HG03378 (cell line): ENCODE data around the gene ISG20L2.

Source experiments
- ATAC-seq: cut with Tn5 transposase; IDR thresholded peaks from one replicate; pipeline ENCODE4 v1.9.1; 2021; ENCODE audit warnings: mild to moderate bottlenecking, moderate library complexity; ENCODE audit not compliant: unreplicated experiment

The ISG20L2 gene

DNA sequence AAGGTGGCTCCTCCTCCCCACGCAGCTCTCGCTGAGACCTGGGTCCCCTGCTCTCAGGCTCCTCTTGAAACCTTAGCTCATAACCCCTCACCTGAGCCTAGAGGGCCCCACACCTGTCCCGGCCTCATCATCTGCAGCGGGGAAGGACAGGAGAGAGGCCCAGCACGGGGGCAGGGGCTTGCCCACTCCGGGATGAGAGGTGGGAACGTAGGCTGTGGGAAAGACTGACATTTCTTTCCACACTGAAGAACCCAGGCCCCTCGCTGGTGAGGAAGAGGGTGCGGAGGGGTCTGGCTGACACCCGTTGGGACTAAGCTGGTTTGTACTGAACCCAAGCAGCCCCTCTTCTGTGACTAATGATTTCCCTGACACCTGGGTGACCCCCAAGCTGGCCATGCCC lies 37.4 kb downstream of the ISG20L2 start:
- ATAC-seq: no peak

DNA sequence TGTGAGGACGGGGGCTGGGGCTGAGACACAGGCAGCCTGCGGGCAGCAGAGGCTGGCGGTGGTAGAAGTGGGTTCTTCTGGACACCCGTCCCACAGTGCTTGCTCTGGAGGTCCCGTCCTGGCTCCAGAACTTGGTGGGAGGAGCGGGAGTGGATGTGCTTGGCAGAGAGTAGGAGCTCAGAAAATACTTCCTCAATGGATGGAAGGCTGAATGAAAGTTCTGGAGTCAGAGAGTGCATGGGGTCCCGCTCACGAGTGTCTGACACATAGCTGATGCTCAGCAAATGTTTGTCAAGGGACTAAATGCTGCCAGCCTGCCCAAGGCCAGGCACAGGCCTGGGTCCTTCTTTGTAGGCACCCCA lies 37.9 kb downstream of the ISG20L2 start:
- ATAC-seq: no peak

DNA sequence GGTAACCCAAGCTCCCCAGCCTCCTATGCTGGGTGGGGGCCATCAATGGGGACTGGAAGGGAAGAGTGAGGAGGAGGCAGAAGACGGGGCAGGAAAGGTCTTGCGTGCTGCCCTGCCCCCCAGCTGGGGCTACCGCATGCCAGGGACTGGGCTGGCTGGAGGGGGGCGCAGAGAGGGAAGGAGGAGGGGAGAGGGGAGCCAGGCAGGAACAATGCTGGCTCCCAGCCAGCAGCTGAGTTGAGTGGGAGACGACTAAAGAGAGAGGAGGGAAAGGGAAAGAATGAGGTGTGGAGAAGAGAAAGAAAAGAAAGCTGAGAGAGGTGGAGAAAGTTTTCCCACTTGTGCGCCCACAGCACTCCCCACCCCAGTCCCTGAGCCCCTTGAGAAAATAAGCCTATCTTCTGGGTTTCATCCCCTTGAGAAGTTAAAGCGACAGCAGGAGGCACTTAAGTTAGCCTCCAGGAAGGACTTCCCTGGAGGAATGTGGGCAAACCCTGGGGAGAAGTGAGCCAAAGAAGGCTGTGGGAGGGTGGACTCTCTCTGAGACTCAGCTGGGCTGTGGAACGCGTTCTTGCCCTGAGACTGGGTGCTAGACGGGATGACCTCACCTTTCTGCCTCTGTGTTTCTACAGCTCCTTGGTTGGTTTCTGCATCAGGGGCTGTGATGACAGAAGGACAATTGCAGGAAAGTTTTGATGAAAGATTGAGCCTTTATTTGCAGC lies 38.5 kb downstream of the ISG20L2 start:
- ATAC-seq: no peak

DNA sequence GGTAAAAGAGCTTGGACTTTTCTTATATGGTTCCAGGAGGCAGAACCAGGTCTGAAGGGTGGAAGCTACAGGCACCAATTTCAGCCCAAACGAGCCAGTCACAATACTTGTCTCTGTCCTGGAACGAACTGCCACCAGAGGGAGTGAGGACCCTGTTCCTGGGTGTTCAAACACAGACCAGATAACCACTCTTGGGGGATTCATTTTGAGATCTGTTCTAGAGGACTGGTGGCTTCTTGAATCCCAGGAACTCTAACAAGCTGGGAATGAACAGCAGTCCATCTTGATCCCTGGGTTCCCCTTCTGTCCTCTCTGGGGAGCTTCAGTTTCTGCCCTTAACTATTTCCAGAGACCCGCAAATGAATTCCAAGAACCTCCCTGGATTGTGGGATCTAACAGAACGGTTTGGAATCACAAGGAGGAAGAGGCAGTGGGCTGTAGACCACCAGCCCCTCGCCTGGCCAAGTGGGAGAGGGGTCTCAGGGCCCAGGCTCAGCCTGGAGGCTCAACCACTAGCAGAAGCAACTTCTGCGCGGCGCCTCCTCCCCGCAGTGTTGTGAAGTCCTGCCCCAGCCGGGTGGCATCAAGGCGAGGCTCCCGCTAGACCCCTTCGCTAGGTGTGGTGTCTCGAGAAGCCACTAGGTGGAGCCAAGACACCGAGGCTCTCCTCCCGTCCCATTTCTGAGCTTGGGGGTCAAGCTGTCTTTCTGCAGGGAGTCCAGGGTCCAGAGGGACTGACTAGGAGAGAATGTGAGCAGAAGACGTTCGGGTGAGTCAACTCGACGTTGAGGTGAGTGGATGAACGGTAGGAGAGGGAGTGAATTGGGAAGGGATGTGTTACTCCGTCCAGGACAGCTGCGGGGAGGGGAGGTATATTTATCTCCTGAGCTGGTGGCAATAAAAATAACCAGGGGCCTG lies 39.3 kb downstream of the ISG20L2 start:
- ATAC-seq: no peak

DNA sequence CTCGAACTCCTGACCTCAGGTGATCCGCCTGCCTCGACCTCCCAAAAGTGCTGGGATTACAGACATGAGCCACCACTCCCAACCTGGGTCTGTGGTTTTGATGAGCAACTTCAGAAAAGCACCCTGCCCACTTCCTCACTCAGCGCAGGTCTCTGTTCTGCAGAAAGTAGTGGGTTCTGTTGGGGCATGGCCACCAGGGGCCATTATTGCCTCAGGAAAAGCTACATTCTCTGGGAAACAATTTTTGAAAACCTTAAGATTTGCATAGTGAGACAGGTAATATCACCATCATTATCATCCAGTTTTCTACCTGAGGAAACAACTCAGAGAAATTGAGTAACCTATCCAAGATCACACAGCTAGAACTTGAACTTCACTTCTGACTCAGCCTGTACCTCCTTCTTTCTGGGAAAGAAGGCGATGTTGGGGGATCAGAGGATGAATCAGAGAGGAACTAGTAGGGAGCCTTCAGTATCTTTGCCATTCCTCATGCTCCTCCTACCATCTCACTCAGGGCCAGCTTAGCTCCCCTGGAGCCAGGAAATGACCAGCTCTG lies 44.3 kb downstream of the ISG20L2 start:
- no peak for ATAC-seq

DNA sequence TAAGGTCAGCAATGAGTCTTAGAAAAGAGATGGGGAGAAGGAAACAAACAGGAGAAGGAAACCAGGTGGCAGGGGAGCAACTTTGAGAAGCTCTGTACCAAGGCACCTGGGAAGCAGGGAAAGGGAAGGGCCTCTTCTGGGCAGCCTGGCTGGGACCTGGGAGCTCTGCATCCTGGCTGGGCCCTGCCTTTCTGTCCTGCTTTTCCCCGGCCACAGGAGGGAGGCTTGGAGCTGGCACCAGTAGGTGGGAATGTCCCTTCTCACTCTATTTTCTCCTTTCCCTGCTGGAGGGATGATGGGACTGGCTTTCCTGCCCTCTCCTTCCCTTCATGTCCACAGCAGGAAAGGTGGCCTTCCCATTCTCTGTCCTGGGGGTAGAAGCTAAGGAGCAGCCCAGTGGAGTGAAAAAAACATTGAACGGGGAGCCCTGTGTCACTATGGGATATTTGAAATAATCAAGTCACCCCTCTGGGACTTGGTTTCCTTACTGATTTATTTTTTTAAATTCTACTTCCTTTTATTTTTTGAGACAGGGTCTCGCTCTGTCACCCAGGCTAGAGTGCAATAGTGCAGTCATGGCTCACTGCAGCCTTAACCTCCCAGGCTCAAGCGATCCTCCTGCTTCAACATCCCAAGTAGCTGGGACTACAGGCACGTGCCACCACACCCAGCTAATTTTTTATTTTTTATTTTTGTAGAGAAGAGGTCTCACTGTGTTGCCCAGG lies 46.2 kb downstream of the ISG20L2 start:
- no peak for ATAC-seq

DNA sequence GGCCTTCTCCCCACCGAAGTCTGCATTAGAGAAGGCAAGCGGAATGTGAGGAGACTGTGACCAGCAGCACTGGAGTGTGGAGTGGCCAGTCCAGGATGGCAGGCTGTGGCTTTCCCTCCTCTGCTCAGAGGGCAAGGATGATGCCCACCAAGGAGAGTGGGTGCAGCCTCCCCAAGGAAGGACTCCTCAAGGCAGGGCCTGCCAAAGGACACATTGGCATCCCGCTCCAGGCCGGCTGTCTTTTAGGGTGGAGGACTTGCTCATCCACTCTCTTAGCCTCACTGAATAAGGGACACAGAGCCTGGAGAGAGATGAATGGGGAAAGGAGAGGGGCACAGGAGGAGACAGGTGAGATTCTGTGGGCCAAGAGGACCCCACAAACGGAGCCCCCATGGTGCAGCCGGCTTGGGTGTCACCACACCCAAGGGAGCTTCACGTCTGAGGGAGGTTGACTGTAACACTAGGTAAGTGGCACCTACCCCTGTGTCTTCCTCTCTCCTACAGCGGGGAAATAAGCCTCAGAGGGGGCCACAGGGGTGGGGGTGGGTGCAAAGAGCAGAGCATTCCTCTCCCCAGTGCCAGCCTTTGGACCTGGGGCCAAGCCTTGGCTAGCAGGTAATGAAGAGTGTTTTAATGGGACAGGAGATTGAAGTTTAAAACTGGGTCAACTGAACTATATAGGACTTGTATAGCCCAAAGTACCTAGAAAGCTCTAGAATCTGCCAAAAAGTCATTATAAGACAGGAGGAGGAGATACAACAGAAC lies 47.2 kb downstream of the ISG20L2 start:
- no peak for ATAC-seq

DNA sequence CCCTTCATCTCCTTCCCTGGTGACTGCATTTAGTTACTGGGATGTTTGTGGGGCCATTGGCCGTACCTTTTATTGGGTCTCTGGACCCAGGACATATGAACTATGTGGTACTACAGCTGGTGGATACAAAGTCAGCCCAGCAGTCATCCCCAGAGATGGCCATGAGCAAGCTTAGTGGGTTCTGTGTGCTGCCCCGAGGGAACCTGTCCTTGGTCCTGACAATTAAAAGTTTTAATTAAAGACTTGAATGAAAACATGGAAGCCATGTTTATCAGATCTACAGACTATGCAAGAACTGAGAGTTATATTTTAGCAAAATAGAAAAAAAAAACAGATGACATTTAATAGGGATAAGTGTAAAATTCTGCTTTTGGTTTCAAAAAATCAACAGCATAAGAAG lies 48.5 kb downstream of the ISG20L2 start:
- ATAC-seq: no peak

DNA sequence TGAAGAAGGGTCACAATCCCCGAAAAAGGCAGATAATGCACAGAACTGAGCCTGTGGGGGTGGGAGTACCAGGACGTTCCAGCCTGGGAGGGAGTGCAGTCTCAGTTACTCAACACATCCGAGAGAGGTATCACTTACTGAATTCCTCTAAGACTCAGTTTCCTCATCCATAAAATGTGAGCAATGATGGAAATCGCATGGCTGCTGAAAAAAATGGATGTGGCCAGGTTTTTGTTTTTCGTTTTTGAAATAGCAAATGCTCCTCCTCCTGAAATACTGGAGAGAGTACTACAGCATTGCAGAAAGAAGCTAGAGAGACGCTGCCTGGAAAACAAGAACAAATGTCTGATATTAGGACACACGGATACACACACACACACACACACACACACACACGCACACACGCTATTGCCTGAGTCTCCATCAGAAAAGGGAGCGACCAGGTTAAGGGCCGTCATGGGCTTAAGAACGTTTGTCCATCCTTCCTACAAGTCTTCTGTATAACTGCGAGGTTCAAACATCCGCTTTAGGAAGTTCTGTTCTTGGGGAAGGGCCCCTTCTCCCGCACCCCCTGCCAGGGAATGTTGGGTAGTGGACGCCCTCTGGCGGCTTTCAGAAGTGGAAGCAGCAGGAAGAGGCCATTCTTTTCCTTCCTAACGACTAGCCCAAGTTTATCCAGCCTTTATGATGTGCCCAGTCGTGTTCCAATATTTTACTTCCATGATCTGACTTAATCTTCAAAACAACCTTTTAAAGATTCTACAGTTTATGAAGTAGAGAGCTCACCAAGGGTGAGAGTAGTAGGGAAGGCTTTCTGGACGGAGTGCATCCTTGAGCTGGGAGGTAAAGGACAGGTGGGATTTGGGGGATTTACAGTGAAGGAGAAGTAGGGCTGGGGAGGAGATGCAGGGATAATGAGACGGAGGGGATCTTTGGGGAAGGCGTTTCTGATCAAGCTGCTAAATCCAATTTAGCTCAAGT lies 50.7 kb downstream of the ISG20L2 start:
- no peak for ATAC-seq

DNA sequence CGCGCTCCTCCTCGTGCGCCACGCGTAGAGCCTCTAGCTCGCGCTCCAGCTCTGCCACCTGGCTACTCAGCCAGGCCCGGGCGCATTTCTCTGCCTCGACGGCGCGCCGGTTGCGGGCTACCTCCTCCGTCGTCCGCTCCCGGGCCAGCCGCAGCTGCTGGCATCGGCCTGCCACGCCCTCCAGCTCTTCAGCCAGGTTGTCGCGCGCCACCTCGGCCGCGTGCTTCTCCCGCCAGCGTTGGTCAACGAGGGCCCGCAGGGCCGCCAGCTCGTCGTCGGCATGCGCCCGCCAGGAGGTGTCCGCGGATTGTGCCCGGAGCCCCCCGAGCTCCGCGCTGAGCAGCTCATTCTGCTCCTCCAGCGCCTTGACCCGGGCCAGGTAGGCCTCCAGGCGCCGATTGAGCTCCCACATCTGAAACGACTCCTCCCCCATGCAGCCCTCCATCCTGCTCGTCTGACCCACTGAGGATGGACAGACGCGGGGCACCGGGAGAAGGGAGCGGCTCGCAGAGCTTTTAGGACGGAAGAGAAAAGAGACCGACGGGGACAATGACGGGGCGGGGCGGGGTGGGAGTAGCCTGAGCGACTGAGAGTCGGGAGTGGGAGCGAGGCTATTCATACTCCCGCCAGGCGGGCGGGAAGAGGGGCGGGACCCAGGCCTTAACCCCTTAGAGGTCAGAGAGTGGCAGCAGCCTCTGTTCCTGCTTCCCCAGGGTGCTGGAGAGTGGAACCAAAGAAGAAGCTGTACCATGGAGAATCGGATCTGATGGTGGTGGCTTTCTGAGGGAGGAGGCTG lies 51.5 kb downstream of the ISG20L2 start, which contains the start of gene NES:
NES (minus strand) TSS at position 588 of the 796 bp plus-strand sequence; CDS start at position 445, 143 bp downstream.
- ATAC-seq: no peak

DNA sequence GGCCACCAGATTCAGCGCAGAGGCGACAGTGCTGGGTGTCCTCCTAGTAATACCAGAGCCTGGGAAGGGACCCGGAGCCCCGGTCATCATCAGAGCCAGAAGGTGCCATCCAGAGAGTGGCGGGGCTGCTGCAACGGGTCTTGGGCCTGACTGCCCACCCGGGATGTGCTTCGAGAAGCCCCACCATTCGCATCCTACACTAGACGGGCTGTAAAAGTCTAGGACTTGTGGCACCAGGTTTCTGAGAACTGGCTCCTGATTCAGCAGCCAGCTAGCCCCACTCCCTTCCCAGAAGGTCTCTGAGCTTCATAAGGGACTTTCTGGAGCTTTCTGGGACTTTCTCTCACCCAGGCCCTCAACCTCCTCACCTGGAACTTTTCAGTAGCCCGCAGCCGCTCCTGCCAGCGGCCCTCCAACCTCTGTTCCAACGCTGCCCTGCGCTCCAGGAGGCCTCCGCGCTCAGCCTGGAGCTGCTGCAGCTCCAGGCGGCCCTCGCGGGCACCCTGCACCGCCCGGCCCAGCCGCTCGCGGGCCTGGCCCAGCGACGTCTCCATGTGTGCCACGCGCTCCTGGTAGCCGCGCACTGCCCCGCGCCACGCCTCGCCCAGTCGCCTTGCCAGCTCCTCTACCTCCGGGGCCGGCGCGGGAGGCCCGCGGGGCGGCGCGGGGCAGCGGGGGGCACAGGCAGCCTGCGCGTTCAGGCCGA lies 52.3 kb downstream of the ISG20L2 start:
- no peak for ATAC-seq

DNA sequence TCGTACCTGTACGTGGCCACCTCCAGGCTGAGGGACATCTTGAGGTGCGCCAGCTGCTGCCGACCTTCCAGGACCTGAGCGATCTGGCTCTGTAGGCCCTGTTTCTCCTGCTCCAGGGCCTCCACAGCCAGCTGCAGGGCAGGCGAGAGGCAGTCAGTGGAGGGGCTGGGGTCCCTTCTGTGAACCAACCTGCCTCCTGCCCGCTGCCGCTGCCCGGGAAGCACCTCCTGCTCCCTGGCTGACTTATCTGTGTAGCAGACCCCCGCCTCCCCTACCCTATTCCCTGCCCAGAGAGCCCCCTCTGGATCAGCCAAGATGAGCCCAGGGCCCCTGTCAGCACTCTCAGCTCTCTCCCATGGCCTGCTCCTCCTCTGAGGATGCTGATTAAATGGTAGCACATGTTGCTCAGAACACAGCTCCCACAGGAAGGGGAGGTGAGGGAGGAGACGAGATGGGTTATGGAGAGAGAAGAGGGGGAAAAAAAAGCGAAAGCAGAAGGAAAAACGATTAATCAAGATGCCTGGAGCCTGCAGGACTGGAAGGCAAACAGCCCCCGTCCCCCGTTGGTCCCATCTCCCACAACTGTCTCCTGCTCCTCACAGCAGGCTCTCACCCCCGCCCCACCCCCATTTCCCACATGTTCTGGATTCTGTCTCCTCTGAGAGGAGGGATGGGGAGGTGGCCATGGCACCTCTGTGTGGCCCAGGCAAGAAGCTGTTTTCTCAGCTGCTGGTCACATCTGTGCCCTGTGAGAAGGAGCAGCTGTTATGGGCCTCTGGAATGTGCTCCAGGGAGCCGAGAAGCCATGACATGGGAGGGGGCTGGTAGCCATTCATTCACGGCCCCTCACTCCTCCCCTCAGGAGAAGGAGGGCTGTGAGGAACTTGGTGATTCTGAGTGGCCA lies 53.1 kb downstream of the ISG20L2 start:
- no peak for ATAC-seq

DNA sequence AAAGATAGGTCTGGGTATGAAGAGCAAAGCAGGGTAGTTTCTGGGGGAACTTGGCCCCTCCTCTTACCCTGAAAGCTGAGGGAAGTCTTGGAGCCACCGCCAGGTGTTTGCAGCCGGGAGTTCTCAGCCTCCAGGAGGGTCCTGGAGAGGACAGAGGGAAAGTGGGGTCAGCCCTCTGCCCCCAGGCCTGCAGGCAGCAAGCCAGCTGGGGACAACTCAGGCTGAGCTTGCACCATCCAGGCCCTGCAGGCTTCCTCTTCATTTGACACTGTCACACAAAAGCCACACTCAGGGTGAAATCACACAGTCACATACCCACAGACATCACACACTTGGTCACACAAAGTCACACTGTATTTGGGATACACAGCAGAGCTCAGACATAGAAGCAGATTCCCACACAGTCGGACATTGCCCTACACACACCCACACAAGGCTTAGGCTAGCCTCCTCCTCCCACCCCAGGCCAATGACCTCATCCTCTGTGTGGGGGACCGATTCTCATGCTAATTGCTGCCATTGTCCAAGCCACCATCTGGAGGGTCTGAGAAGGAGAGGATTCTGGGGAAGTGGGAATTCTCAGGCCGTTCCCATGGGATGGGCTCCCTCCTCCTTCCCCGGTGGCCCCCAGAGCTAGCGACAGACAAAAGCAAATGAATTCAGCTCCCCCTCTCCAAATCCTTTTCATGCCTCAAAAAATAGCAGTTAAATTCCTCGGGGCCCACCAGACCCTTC lies 55.0 kb downstream of the ISG20L2 start:
- no peak for ATAC-seq
